Astrocyte (in vitro differentiated cells and primary cell): Measurements from ENCODE around the gene SLC36A1.

Experiments used
- EZH2 ChIP-seq: IDR thresholded peaks from 2 replicates; pipeline ENCODE4 v1.6.1; 2012; ENCODE audit warnings: mild to moderate bottlenecking, low read length, inconsistent platforms; ENCODE audit not compliant: insufficient read depth
- TF ChIP-seq, protein P1 (sequence below): IDR thresholded peaks from 2 replicates; pipeline ENCODE4 v1.5.1; 2011; ENCODE audit warnings: low read depth, mild to moderate bottlenecking, inconsistent platforms, low read length, moderate library complexity; ENCODE audit not compliant: insufficient read depth

DNA sequence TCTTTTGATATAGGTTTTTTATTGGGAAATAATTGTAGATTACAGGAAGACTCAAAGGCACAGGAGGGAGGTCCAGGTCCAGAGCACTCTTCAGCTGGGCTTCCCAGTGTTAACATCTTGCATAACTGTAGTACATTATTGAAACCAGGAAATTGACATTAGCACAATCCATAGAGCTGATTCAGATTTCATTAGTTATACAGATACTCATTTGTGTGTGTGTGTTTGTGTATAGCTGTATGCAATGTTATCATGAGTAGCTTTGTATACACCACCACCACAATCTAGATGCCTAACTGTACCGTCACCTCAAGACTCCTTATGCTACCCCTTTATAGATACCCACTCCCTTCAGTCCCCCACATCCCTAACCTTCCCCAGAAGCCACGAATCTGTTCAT, 47.9 kb downstream of the SLC36A1 start:
- TF ChIP-seq, protein P1, sequence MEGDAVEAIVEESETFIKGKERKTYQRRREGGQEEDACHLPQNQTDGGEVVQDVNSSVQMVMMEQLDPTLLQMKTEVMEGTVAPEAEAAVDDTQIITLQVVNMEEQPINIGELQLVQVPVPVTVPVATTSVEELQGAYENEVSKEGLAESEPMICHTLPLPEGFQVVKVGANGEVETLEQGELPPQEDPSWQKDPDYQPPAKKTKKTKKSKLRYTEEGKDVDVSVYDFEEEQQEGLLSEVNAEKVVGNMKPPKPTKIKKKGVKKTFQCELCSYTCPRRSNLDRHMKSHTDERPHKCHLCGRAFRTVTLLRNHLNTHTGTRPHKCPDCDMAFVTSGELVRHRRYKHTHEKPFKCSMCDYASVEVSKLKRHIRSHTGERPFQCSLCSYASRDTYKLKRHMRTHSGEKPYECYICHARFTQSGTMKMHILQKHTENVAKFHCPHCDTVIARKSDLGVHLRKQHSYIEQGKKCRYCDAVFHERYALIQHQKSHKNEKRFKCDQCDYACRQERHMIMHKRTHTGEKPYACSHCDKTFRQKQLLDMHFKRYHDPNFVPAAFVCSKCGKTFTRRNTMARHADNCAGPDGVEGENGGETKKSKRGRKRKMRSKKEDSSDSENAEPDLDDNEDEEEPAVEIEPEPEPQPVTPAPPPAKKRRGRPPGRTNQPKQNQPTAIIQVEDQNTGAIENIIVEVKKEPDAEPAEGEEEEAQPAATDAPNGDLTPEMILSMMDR: no peak
- TF ChIP-seq EZH2: no peak
